Breast epithelium (tissue), 3 donors: ENCODE data around the gene SOX11.

ENCODE experiments used
- POLR2A ChIP-seq: fragments of 450-650 bp; IDR thresholded peaks from one replicate; pipeline ENCODE4 v1.6.1; 2016; ENCODE audit warnings: antibody characterized with exemption, mild to moderate bottlenecking, moderate library complexity
- POLR2AphosphoS5 ChIP-seq, 3 donors: sonication (generic); formaldehyde crosslinking; IDR thresholded peaks; one replicate each; pipeline ENCODE4 v1.6.1; 2017; ENCODE audit warnings: antibody characterized with exemption in 3 of 3

DNA sequence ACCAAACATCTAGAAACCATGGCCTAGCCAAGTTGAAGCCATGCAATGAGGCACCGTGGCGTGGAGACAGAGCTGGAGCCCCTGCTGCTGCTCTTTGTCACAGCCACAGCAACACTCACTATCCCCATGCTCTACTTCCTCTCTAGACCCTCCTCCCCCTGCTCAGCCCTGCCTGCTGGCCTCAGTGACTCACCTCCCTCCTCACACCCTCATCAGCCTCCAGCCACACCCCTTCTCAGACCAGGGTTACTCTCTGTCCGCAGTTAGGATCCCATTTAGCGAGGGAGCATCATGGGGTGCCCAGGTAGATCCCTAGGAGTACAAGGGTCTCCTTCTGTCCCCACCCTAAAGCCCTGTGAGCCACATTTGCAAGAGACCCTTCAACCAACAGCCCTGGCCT, 25.4 kb upstream of the SOX11 start:
- TF ChIP-seq POLR2A (no peak), POLR2AphosphoS5 (IDR thresholded peaks at IDR 0.05) (no peak)
